Esophagus muscularis mucosa (tissue), 4 donors: ENCODE measurements around the gene CDH5. TPM values are rescaled to one million over a fixed set of nuclear protein-coding genes. Genes with fewer than 3 reads are reported as not detected.

Experiments
- DNase-seq: peaks from one replicate; pipeline ENCODE4 v3.0.0-alpha.2; 2017; ENCODE audit errors: extremely low spot score
- H3K27ac ChIP-seq, 4 donors: fragments of 200-600 bp; sonication (generic); replicated peaks in 1 of 4; 1 replicate in 3 of 4; 2 replicates in 1 of 4; pipeline ENCODE4 v1.5.1; 2016 to 2019; ENCODE audit warnings: mild to moderate bottlenecking in 1 of 4
- H3K27me3 ChIP-seq, 4 donors: fragments of 200-600 bp; sonication (generic); one replicate each; pipeline versions ENCODE4 v1.5.1 to v1.6.0; 2016 to 2019
- H3K36me3 ChIP-seq, 4 donors: fragments of 200-600 bp; sonication (generic); one replicate each; pipeline ENCODE4 v1.5.1; 2016 to 2019
- H3K4me1 ChIP-seq, 4 donors: fragments of 200-600 bp; sonication (generic); one replicate each; pipeline ENCODE4 v1.5.1; 2016 to 2019
- H3K4me3 ChIP-seq, 4 donors: fragments of 200-600 bp; sonication (generic); 1 replicate in 2 of 4; 2 replicates in 2 of 4; pipeline ENCODE4 v1.5.1; 2016 to 2019; ENCODE audit warnings: mild to moderate bottlenecking in 4 of 4, moderate library complexity in 1 of 4
- H3K9me3 ChIP-seq, 4 donors: fragments of 200-600 bp; sonication (generic); 1 replicate in 3 of 4; 2 replicates in 1 of 4; pipeline ENCODE4 v1.5.1; 2016 to 2019
- CTCF ChIP-seq, 3 experiments: fragments of 200-600 bp in 2 of 3; fragments of 450-650 bp in 1 of 3; sonication (generic) in 2 of 3; IDR thresholded peaks; one replicate each; pipeline ENCODE4 v1.5.1; 2017 to 2019; ENCODE audit warnings: antibody characterized with exemption in 3 of 3, mild to moderate bottlenecking in 2 of 3, moderate library complexity in 1 of 3
- EP300 ChIP-seq: sonication (generic); formaldehyde crosslinking; IDR thresholded peaks from one replicate; pipeline ENCODE4 v1.6.1; 2017; ENCODE audit warnings: antibody characterized with exemption
- POLR2A ChIP-seq: fragments of 450-650 bp; IDR thresholded peaks from one replicate; pipeline ENCODE4 v1.6.1; 2017; ENCODE audit warnings: antibody characterized with exemption, moderate library complexity, mild to moderate bottlenecking, low read depth
- POLR2AphosphoS5 ChIP-seq, 2 donors: sonication (generic); formaldehyde crosslinking; IDR thresholded peaks; one replicate each; pipeline ENCODE4 v1.6.1; 2017; ENCODE audit warnings: antibody characterized with exemption in 2 of 2
- WGBS: methylation state at CpG from one replicate; pipeline ENCODE4 v1.1.5; 2018; 5-methylcytosine and 5-hydroxymethylcytosine counted together
- intact Hi-C: fragments of 100-400 bp; cut with DNase I; formaldehyde crosslinking; loops from one replicate; pipeline ENCODE4 v1.15.1; 2023
- total RNA-seq, 4 donors: library from RNA; depleted of rRNA; stranded (reverse); fragments of >200 nt; gene quantifications; one replicate each; pipeline versions ENCODE4 v1.1.0 to v1.2.1, GENCODE V29; 2016

The CDH5 gene
- total RNA-seq, 4 donors from 2014 or later = 19.5 to 63.1 (median 50.6) TPM

- DNase-seq = no peak
- Histone ChIP-seq H3K4me3 (no peak overlapping the region), H3K9me3 (no peaks in the 10 kb centered on the region), H3K36me3 (peaks cover 0 to 9% (median 0%) of the 10 kb centered on the region in 4 donors), H3K27ac (no peak overlapping the region), H3K4me1 (peaks cover 0 to 25% (median 17%) of the 10 kb centered on the region in 4 donors), H3K27me3 (no peaks in the 10 kb centered on the region)
- intact Hi-C loops = no loop called here
- TF ChIP-seq CTCF (IDR thresholded peaks at IDR 0.05) (no peak), POLR2AphosphoS5 (IDR thresholded peaks at IDR 0.05) (no peak)
- no CpG with 5 or more reads among the region's 4 CpGs for WGBS
Measured at GRCh38 chr16:66372898-66373155, 6.3 kb downstream of the CDH5 start.

GRCh38 chr16:66373667-66374066 lies 7.2 kb downstream of the CDH5 start:
- intact Hi-C loops = no loop called here
- Histone ChIP-seq H3K36me3 (peaks cover 0 to 12% (median 0%) of the 10 kb centered on the region in 4 donors), H3K4me3 (no peak overlapping the region), H3K27me3 (no peaks in the 10 kb centered on the region), H3K9me3 (no peaks in the 10 kb centered on the region), H3K4me1 (peaks cover 0 to 22% (median 16%) of the 10 kb centered on the region in 4 donors), H3K27ac (no peak overlapping the region)
- no peak for DNase-seq
- 90% methylated on average over 5 of the region's 5 CpGs for WGBS
- TF ChIP-seq POLR2A (no peak), EP300 (no peak), POLR2AphosphoS5 (IDR thresholded peaks at IDR 0.05) (no peak), CTCF (IDR thresholded peaks at IDR 0.05) (no peak)

GRCh38 chr16:66374176-66374575 lies 7.7 kb downstream of the CDH5 start:
- Histone ChIP-seq H3K4me3 (no peak overlapping the region), H3K4me1 (peaks cover 0 to 21% (median 16%) of the 10 kb centered on the region in 4 donors), H3K36me3 (peaks cover 0 to 14% (median 0%) of the 10 kb centered on the region in 4 donors), H3K27me3 (no peaks in the 10 kb centered on the region), H3K9me3 (no peaks in the 10 kb centered on the region), H3K27ac (no peak overlapping the region)
- intact Hi-C loops = no loop called here
- DNase-seq = no peak
- TF ChIP-seq POLR2AphosphoS5 (IDR thresholded peaks at IDR 0.05) (no peak), CTCF (IDR thresholded peaks at IDR 0.05) (no peak)
- 63% methylated on average over 7 of the region's 7 CpGs for WGBS

- no peak for DNase-seq
- Histone ChIP-seq H3K4me3 (no peak overlapping the region), H3K27me3 (no peaks in the 10 kb centered on the region), H3K27ac (no peak overlapping the region), H3K9me3 (no peaks in the 10 kb centered on the region), H3K36me3 (peaks cover 0 to 23% (median 0%) of the 10 kb centered on the region in 4 donors), H3K4me1 (peaks cover 0 to 19% (median 16%) of the 10 kb centered on the region in 4 donors)
- intact Hi-C loops = no loop called here
- TF ChIP-seq EP300 (no peak), POLR2A (no peak), POLR2AphosphoS5 (IDR thresholded peaks at IDR 0.05) (no peak), CTCF (IDR thresholded peaks at IDR 0.05) (no peak)
- WGBS = 88% methylated on average over 9 of the region's 9 CpGs
Measured at GRCh38 chr16:66375451-66375850, 9.0 kb downstream of the CDH5 start.

- Histone ChIP-seq H3K4me1 (peaks cover 0 to 17% (median 13%) of the 10 kb centered on the region in 4 donors), H3K27me3 (no peaks in the 10 kb centered on the region), H3K27ac (peak overlapping the region in 3 of 4 donors; percentile 28 to 50 (median 29)), H3K9me3 (no peaks in the 10 kb centered on the region), H3K36me3 (peaks cover 0 to 26% (median 0%) of the 10 kb centered on the region in 4 donors), H3K4me3 (no peak overlapping the region)
- DNase-seq = no peak
- TF ChIP-seq CTCF (IDR thresholded peaks at IDR 0.05) = no peak
- no peak for TF ChIP-seq EP300
- no peak for TF ChIP-seq POLR2A
- TF ChIP-seq POLR2AphosphoS5 (IDR thresholded peaks at IDR 0.05) = no peak
- intact Hi-C loops = no loop called here
- WGBS = 88% methylated on average over 6 of the region's 6 CpGs
Measured at GRCh38 chr16:66376114-66376513, 9.6 kb downstream of the CDH5 start.
